GM23338 (cell line): ENCODE data around the gene NFS1. TPM values are rescaled to one million over a fixed set of nuclear protein-coding genes. Genes with fewer than 3 reads are reported as not detected.

Source experiments
- ATAC-seq: fragments of 200-7000 bp; cut with Tn5 transposase; 3 replicates; pipeline ENCODE4 v1.9.1; 2020
- DNase-seq: peaks from one replicate; pipeline ENCODE4 v3.0.0-alpha.2; 2015; ENCODE audit warnings: low spot score
- H2AFZ ChIP-seq: fragments of 200-600 bp; sonication (generic); 2 replicates; pipeline ENCODE4 v1.8.0; 2016; ENCODE audit warnings: antibody characterized with exemption, mild to moderate bottlenecking, moderate library complexity
- H3F3A ChIP-seq: fragments of 200-600 bp; sonication (generic); replicated peaks from 2 replicates; pipeline ENCODE4 v1.8.0; 2017; ENCODE audit warnings: antibody characterized with exemption, mixed run types, low read depth
- H3K27ac ChIP-seq: fragments of 200-600 bp; sonication (generic); 2 replicates; pipeline ENCODE4 v1.6.1; 2016; ENCODE audit warnings: low read depth
- H3K27me3 ChIP-seq: fragments of 200-600 bp; sonication (generic); 2 replicates; pipeline ENCODE4 v1.8.0; 2016; ENCODE audit warnings: mild to moderate bottlenecking, mixed run types, moderate library complexity; ENCODE audit not compliant: insufficient read depth
- H3K36me3 ChIP-seq: fragments of 200-600 bp; sonication (generic); 2 replicates; pipeline ENCODE4 v1.8.0; 2016; ENCODE audit warnings: mild to moderate bottlenecking; ENCODE audit not compliant: insufficient read depth
- H3K4me1 ChIP-seq: fragments of 200-600 bp; sonication (generic); 2 replicates; pipeline ENCODE4 v1.8.0; 2016; ENCODE audit warnings: mild to moderate bottlenecking, moderate library complexity; ENCODE audit not compliant: insufficient read depth
- H3K4me2 ChIP-seq: fragments of 200-600 bp; sonication (generic); 2 replicates; pipeline ENCODE4 v1.7.1; 2017; ENCODE audit warnings: mixed run types
- H3K4me3 ChIP-seq: fragments of 200-600 bp; sonication (generic); 2 replicates; pipeline ENCODE4 v1.6.1; 2016; ENCODE audit warnings: mixed run types
- H3K79me2 ChIP-seq: fragments of 200-600 bp; sonication (generic); replicated peaks from 2 replicates; pipeline ENCODE4 v1.8.0; 2017; ENCODE audit warnings: mild to moderate bottlenecking; ENCODE audit not compliant: insufficient read depth
- H3K9me2 ChIP-seq: fragments of 200-600 bp; sonication (generic); 2 replicates; pipeline ENCODE4 v1.8.0; 2017; ENCODE audit not compliant: insufficient read depth
- H4K20me1 ChIP-seq: fragments of 200-600 bp; sonication (generic); replicated peaks from 2 replicates; pipeline ENCODE4 v1.8.0; 2017; ENCODE audit warnings: mild to moderate bottlenecking; ENCODE audit not compliant: insufficient read depth
- H3K27ac Mint-ChIP-seq: 2 replicates; pipeline ENCODE4 v1.8.0; 2020; ENCODE audit warnings: inconsistent platforms, mild to moderate bottlenecking, moderate library complexity, mixed read lengths
- H3K27me3 Mint-ChIP-seq: 3 replicates; pipeline ENCODE4 v1.8.0; 2022; ENCODE audit warnings: low read depth, mild to moderate bottlenecking, moderate library complexity, mixed read lengths, inconsistent platforms; ENCODE audit not compliant: insufficient read depth, poor library complexity
- H3K36me3 Mint-ChIP-seq: 3 replicates; pipeline ENCODE4 v1.8.0; 2021; ENCODE audit warnings: low read depth, mild to moderate bottlenecking, inconsistent platforms, moderate library complexity, mixed read lengths
- H3K4me1 Mint-ChIP-seq: 3 replicates; pipeline ENCODE4 v1.8.0; 2020; ENCODE audit warnings: mild to moderate bottlenecking, inconsistent platforms, mixed read lengths
- H3K4me3 Mint-ChIP-seq: 3 replicates; pipeline ENCODE4 v1.8.0; 2021; ENCODE audit warnings: moderate library complexity, mild to moderate bottlenecking, inconsistent platforms, mixed read lengths
- H3K9me3 Mint-ChIP-seq: 3 replicates; pipeline ENCODE4 v1.8.0; 2020; ENCODE audit warnings: moderate library complexity, mild to moderate bottlenecking, inconsistent platforms, mixed read lengths
- CREB1 ChIP-seq: fragments of 250-450 bp; sonication (Bioruptor Pico); IDR thresholded peaks from 2 replicates; pipeline ENCODE4 v1.5.0; 2020; ENCODE audit warnings: low read depth, mild to moderate bottlenecking, moderate library complexity
- EZH2 ChIP-seq: fragments of 200-600 bp; sonication (generic); IDR thresholded peaks from one replicate; pipeline ENCODE4 v1.8.0; 2017; ENCODE audit warnings: antibody characterized with exemption, mild to moderate bottlenecking, low read depth; ENCODE audit not compliant: unreplicated experiment
- EZH2phosphoT487 ChIP-seq: fragments of 200-600 bp; sonication (generic); IDR thresholded peaks from one replicate; pipeline ENCODE4 v1.8.1; 2018; ENCODE audit warnings: antibody characterized with exemption; ENCODE audit not compliant: unreplicated experiment
- JUNB ChIP-seq: IDR thresholded peaks from one replicate; pipeline ENCODE4 v1.6.1; 2016; ENCODE audit warnings: antibody characterized with exemption; ENCODE audit not compliant: unreplicated experiment
- NANOG ChIP-seq: IDR thresholded peaks from 2 replicates; pipeline ENCODE4 v1.6.1; 2016; ENCODE audit warnings: antibody characterized with exemption, borderline replicate concordance
- POLR2AphosphoS5 ChIP-seq: IDR thresholded peaks from 2 replicates; pipeline ENCODE4 v1.6.1; 2016; ENCODE audit warnings: antibody characterized with exemption, low read depth
- STAT1 ChIP-seq: IDR thresholded peaks from one replicate; pipeline ENCODE4 v1.6.1; 2016; ENCODE audit warnings: antibody characterized with exemption; ENCODE audit not compliant: unreplicated experiment
- ZNF114 ChIP-seq: fragments of 250-450 bp; sonication (Bioruptor Pico); IDR thresholded peaks from 2 replicates; pipeline ENCODE4 v1.5.0; 2020; ENCODE audit warnings: mild to moderate bottlenecking, moderate library complexity
- ZNF331 ChIP-seq: fragments of 250-450 bp; sonication (Bioruptor Pico); IDR thresholded peaks from 2 replicates; pipeline ENCODE4 v1.5.0; 2020; ENCODE audit warnings: low read depth, mild to moderate bottlenecking, moderate library complexity
- polyA plus RNA-seq: library from polyadenylated mRNA; unstranded; fragments of >200 nt; fragmentation: Nextera tagmentation; extraction: Ambion mirVana; gene quantifications from 2 replicates; pipeline ENCODE4 v1.2.1, GENCODE V29; 2016
- total RNA-seq: library from RNA; depleted of rRNA; stranded (reverse); fragments of >200 nt; shearing (Covaris generic); gene quantifications from 2 replicates; pipeline ENCODE4 v1.2.3, GENCODE V29; 2014
- TF ChIP-seq, protein P1 (sequence below): fragments of 250-450 bp; sonication (Bioruptor Pico); IDR thresholded peaks from 2 replicates; pipeline ENCODE4 v1.5.0; 2020; ENCODE audit warnings: mild to moderate bottlenecking, moderate library complexity
- TF ChIP-seq, protein P2 (sequence below): IDR thresholded peaks from one replicate; pipeline ENCODE4 v1.6.1; 2018; ENCODE audit warnings: antibody characterized with exemption; ENCODE audit not compliant: unreplicated experiment
- TF ChIP-seq, protein P3 (sequence below): IDR thresholded peaks from 2 replicates; pipeline ENCODE4 v1.6.1; 2016; ENCODE audit warnings: antibody characterized with exemption
- TF ChIP-seq, protein P4 (sequence below), 2 experiments: fragments of 200-600 bp in 1 of 2; sonication (generic) in 1 of 2; conservative IDR thresholded peaks; 2 replicates each; pipeline versions ENCODE4 v1.5.1 to v1.6.1; 2016 to 2017; ENCODE audit warnings: antibody characterized with exemption in 2 of 2, low read depth in 2 of 2, mild to moderate bottlenecking in 2 of 2, moderate library complexity in 1 of 2

The NFS1 gene
- total and polyA plus RNA-seq, 2 experiments from 2014 or later, result 22.8 to 35.7 TPM

DNA sequence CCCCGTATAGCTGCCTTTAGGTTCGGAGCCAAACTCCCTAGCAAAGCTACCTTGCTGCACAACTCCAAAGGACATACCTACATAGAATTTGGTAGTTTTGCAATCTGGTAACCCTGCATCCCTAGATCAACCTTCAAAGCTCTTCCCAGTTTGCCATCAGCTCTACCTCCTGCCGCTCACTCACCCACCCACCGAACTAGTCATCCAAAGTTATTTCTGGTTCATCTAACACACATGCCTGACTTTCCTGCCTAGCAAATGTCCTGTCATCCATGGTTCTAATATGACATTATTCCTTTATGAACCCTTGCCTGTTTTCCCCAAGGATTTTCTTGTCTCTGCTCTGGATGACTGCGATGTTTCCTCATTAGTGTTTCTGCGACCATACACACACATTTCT is 61.9 kb downstream of the NFS1 start:
- no peak overlapping the region for H3K4me3 ChIP-seq
- H3K36me3 ChIP-seq, result no peaks in the 10 kb centered on the region
- ATAC-seq (no peak), DNase-seq (no peak)
- H3K27ac Mint-ChIP-seq, result no peak overlapping the region
- no peaks in the 10 kb centered on the region for H3F3A ChIP-seq
- peaks cover 83% of the 10 kb centered on the region for H3K79me2 ChIP-seq
- no peaks in the 10 kb centered on the region for H3K27me3 ChIP-seq
- H3K9me2 ChIP-seq, result no peaks in the 10 kb centered on the region
- H3K27ac ChIP-seq, result no peak overlapping the region
- H3K4me1 ChIP-seq, result peaks cover 21% of the 10 kb centered on the region; the same call in 1 of the 2 replicates
- TF ChIP-seq NANOG, result no peak
- no peak for TF ChIP-seq ZNF331 (CRISPR knock-in tag)
- TF ChIP-seq ZNF114 (CRISPR knock-in tag), result no peak
- TF ChIP-seq, protein P1, sequence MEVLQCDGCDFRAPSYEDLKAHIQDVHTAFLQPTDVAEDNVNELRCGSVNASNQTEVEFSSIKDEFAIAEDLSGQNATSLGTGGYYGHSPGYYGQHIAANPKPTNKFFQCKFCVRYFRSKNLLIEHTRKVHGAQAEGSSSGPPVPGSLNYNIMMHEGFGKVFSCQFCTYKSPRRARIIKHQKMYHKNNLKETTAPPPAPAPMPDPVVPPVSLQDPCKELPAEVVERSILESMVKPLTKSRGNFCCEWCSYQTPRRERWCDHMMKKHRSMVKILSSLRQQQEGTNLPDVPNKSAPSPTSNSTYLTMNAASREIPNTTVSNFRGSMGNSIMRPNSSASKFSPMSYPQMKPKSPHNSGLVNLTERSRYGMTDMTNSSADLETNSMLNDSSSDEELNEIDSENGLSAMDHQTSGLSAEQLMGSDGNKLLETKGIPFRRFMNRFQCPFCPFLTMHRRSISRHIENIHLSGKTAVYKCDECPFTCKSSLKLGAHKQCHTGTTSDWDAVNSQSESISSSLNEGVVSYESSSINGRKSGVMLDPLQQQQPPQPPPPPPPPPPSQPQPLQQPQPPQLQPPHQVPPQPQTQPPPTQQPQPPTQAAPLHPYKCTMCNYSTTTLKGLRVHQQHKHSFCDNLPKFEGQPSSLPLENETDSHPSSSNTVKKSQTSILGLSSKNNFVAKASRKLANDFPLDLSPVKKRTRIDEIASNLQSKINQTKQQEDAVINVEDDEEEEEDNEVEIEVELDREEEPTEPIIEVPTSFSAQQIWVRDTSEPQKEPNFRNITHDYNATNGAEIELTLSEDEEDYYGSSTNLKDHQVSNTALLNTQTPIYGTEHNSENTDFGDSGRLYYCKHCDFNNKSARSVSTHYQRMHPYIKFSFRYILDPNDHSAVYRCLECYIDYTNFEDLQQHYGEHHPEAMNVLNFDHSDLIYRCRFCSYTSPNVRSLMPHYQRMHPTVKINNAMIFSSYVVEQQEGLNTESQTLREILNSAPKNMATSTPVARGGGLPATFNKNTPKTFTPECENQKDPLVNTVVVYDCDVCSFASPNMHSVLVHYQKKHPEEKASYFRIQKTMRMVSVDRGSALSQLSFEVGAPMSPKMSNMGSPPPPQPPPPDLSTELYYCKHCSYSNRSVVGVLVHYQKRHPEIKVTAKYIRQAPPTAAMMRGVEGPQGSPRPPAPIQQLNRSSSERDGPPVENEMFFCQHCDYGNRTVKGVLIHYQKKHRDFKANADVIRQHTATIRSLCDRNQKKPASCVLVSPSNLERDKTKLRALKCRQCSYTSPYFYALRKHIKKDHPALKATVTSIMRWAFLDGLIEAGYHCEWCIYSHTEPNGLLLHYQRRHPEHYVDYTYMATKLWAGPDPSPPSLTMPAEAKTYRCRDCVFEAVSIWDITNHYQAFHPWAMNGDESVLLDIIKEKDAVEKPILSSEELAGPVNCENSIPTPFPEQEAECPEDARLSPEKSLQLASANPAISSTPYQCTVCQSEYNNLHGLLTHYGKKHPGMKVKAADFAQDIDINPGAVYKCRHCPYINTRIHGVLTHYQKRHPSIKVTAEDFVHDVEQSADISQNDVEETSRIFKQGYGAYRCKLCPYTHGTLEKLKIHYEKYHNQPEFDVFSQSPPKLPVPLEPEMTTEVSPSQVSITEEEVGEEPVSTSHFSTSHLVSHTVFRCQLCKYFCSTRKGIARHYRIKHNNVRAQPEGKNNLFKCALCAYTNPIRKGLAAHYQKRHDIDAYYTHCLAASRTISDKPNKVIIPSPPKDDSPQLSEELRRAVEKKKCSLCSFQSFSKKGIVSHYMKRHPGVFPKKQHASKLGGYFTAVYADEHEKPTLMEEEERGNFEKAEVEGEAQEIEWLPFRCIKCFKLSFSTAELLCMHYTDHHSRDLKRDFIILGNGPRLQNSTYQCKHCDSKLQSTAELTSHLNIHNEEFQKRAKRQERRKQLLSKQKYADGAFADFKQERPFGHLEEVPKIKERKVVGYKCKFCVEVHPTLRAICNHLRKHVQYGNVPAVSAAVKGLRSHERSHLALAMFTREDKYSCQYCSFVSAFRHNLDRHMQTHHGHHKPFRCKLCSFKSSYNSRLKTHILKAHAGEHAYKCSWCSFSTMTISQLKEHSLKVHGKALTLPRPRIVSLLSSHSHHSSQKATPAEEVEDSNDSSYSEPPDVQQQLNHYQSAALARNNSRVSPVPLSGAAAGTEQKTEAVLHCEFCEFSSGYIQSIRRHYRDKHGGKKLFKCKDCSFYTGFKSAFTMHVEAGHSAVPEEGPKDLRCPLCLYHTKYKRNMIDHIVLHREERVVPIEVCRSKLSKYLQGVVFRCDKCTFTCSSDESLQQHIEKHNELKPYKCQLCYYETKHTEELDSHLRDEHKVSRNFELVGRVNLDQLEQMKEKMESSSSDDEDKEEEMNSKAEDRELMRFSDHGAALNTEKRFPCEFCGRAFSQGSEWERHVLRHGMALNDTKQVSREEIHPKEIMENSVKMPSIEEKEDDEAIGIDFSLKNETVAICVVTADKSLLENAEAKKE (CRISPR knock-in tag), result no peak
- TF ChIP-seq, protein P2, sequence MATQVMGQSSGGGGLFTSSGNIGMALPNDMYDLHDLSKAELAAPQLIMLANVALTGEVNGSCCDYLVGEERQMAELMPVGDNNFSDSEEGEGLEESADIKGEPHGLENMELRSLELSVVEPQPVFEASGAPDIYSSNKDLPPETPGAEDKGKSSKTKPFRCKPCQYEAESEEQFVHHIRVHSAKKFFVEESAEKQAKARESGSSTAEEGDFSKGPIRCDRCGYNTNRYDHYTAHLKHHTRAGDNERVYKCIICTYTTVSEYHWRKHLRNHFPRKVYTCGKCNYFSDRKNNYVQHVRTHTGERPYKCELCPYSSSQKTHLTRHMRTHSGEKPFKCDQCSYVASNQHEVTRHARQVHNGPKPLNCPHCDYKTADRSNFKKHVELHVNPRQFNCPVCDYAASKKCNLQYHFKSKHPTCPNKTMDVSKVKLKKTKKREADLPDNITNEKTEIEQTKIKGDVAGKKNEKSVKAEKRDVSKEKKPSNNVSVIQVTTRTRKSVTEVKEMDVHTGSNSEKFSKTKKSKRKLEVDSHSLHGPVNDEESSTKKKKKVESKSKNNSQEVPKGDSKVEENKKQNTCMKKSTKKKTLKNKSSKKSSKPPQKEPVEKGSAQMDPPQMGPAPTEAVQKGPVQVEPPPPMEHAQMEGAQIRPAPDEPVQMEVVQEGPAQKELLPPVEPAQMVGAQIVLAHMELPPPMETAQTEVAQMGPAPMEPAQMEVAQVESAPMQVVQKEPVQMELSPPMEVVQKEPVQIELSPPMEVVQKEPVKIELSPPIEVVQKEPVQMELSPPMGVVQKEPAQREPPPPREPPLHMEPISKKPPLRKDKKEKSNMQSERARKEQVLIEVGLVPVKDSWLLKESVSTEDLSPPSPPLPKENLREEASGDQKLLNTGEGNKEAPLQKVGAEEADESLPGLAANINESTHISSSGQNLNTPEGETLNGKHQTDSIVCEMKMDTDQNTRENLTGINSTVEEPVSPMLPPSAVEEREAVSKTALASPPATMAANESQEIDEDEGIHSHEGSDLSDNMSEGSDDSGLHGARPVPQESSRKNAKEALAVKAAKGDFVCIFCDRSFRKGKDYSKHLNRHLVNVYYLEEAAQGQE, result no peak
- TF ChIP-seq JUNB, result no peak
- no peak for TF ChIP-seq CREB1 (CRISPR knock-in tag)
- TF ChIP-seq EZH2, result no peak
- TF ChIP-seq POLR2AphosphoS5, result no peak
- TF ChIP-seq STAT1, result no peak
- TF ChIP-seq, protein P3, sequence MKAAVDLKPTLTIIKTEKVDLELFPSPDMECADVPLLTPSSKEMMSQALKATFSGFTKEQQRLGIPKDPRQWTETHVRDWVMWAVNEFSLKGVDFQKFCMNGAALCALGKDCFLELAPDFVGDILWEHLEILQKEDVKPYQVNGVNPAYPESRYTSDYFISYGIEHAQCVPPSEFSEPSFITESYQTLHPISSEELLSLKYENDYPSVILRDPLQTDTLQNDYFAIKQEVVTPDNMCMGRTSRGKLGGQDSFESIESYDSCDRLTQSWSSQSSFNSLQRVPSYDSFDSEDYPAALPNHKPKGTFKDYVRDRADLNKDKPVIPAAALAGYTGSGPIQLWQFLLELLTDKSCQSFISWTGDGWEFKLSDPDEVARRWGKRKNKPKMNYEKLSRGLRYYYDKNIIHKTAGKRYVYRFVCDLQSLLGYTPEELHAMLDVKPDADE, result no peak
- TF ChIP-seq EZH2phosphoT487, result no peak
- TF ChIP-seq, protein P4, sequence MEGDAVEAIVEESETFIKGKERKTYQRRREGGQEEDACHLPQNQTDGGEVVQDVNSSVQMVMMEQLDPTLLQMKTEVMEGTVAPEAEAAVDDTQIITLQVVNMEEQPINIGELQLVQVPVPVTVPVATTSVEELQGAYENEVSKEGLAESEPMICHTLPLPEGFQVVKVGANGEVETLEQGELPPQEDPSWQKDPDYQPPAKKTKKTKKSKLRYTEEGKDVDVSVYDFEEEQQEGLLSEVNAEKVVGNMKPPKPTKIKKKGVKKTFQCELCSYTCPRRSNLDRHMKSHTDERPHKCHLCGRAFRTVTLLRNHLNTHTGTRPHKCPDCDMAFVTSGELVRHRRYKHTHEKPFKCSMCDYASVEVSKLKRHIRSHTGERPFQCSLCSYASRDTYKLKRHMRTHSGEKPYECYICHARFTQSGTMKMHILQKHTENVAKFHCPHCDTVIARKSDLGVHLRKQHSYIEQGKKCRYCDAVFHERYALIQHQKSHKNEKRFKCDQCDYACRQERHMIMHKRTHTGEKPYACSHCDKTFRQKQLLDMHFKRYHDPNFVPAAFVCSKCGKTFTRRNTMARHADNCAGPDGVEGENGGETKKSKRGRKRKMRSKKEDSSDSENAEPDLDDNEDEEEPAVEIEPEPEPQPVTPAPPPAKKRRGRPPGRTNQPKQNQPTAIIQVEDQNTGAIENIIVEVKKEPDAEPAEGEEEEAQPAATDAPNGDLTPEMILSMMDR (conservative IDR thresholded peaks at IDR 0.05; ENCODE audit: low read depth in 2 of 2), result no peak
- H3K4me3 Mint-ChIP-seq, result no peak overlapping the region
- no peak overlapping the region for H3K4me2 ChIP-seq
- H4K20me1 ChIP-seq, result peaks cover 50% of the 10 kb centered on the region
- H3K36me3 Mint-ChIP-seq, result peaks cover 4% of the 10 kb centered on the region; the same call in 2 of the 3 replicates
- peaks cover 4% of the 10 kb centered on the region for H3K27me3 Mint-ChIP-seq
- no peak overlapping the region for H2AFZ ChIP-seq
- H3K4me1 Mint-ChIP-seq, result peaks cover 27% of the 10 kb centered on the region
- H3K9me3 Mint-ChIP-seq, result no peaks in the 10 kb centered on the region
